ENCODE data around the gene HMGCR. TPM values are rescaled to one million over a fixed set of nuclear protein-coding genes. Genes with fewer than 3 reads are reported as not detected.

The HMGCR gene
- total RNA-seq, 1 experiment from 2014 or later, result 113 TPM

GRCh38 chr5:75387806-75388205 lies 50.8 kb downstream of the HMGCR start:
- Histone ChIP-seq H3K4me3 (ENCODE audit: low read depth in 2 of 2, low read length in 2 of 2) (no peak overlapping the region), H3K9me3 (ENCODE audit: control insufficient read depth, insufficient read depth, low read depth, low read length) (no peaks in the 10 kb centered on the region), H3K36me3 (ENCODE audit: control insufficient read depth, insufficient read depth, low read length) (peaks cover 12% of the 10 kb centered on the region; the same call in 1 of the 2 replicates), H3K4me1 (ENCODE audit: control insufficient read depth, insufficient read depth, low read length) (no peaks in the 10 kb centered on the region), H3K27ac (ENCODE audit: low read length) (no peak overlapping the region), H3K27me3 (ENCODE audit: control insufficient read depth, insufficient read depth, low read length) (no peaks in the 10 kb centered on the region)
- DNase-seq (ENCODE audit: low read depth, low spot score), result no peak
- ChIA-PET POLR2A (no interaction called here), CTCF (no interaction called here)
- no peak for TF ChIP-seq REST (IDR thresholded peaks at IDR 0.05; ENCODE audit: insufficient read depth in 1 of 2, low read depth in 2 of 2, low read length in 1 of 2)
- no peak for TF ChIP-seq CTCF (IDR thresholded peaks at IDR 0.05)
- no peak for TF ChIP-seq TCF7L2 (IDR thresholded peaks at IDR 0.05; ENCODE audit: low read depth, low read length)
- no peak for TF ChIP-seq POLR2AphosphoS5 (IDR thresholded peaks at IDR 0.05; ENCODE audit: low read depth, low read length)
- no peak for TF ChIP-seq SIN3A (IDR thresholded peaks at IDR 0.05; ENCODE audit: borderline replicate concordance, insufficient read depth, low read depth, low read length)
- in situ Hi-C loops (cut with HindIII; ENCODE audit: low pct_unique_long_range_greater_than_20kb, low sequenced_read_pairs) (no loop called here), intact Hi-C loops (cut with micrococcal nuclease; ENCODE audit: unreplicated experiment) (no loop called here)
- ATAC-seq, result no peak
- no TSS peak for BruUV-seq (replicated peaks)

GRCh38 chr5:75389430-75389829 lies 52.4 kb downstream of the HMGCR start:
- BruUV-seq (replicated peaks), result no TSS peak
- H3K4me1 ChIP-seq (ENCODE audit: control insufficient read depth, insufficient read depth, low read length), result no peaks in the 10 kb centered on the region
- CTCF ChIA-PET, result no interaction called here
- in situ Hi-C loops (cut with HindIII; ENCODE audit: low pct_unique_long_range_greater_than_20kb, low sequenced_read_pairs) (no loop called here), intact Hi-C loops (cut with micrococcal nuclease; ENCODE audit: unreplicated experiment) (no loop called here)
- H3K36me3 ChIP-seq (ENCODE audit: control insufficient read depth, insufficient read depth, low read length), result peaks cover 8% of the 10 kb centered on the region; the same call in 1 of the 2 replicates
- POLR2A ChIA-PET, result no interaction called here
- H3K27me3 ChIP-seq (ENCODE audit: control insufficient read depth, insufficient read depth, low read length), result no peaks in the 10 kb centered on the region
- DNase-seq (ENCODE audit: low read depth, low spot score) (no peak), ATAC-seq (no peak)
- no peak overlapping the region for H3K27ac ChIP-seq (ENCODE audit: low read length)
- no peaks in the 10 kb centered on the region for H3K9me3 ChIP-seq (ENCODE audit: control insufficient read depth, insufficient read depth, low read depth, low read length)
- TF ChIP-seq REST (IDR thresholded peaks at IDR 0.05; ENCODE audit: insufficient read depth in 1 of 2, low read depth in 2 of 2, low read length in 1 of 2), result no peak
- no peak for TF ChIP-seq TCF7L2 (IDR thresholded peaks at IDR 0.05; ENCODE audit: low read depth, low read length)
- TF ChIP-seq SIN3A (IDR thresholded peaks at IDR 0.05; ENCODE audit: borderline replicate concordance, insufficient read depth, low read depth, low read length), result no peak
- no peak for TF ChIP-seq POLR2AphosphoS5 (IDR thresholded peaks at IDR 0.05; ENCODE audit: low read depth, low read length)
- no peak for TF ChIP-seq CTCF (IDR thresholded peaks at IDR 0.05)
- H3K4me3 ChIP-seq (ENCODE audit: low read depth in 2 of 2, low read length in 2 of 2), result no peak overlapping the region
